ENCODE results near the gene ACTA1. TPM values are rescaled to one million over a fixed set of nuclear protein-coding genes. Genes with fewer than 3 reads are reported as not detected.

ACTA1 gene
- total and polyA plus RNA-seq, 9 of the 15 experiments (the other 6 are each of a cell fraction or from before 2014, with no cell fraction given) = 0.07 to 0.36 TPM; not detected in 7

DNA sequence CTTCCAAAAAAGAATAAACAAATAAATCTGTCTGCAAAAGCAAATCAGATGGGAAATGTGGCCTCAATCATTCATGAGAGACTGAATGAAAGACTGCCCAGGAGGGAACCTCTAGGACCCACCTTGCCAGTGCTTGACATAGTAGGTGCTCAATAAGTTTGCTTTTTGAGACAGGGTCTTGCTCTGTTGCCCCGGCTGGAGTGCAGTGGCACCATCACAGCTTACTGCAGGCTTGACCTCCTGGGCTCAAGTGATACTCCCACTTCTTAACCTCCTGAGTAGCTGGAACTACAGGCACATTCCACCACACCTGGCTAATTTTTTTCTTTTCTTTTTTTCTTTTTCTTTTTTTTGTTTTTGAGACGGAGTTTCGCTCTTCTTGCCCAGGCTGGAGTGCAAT lies 50.7 kb downstream of the ACTA1 start:
- no TSS peak for BruUV-seq (replicated peaks)
- intact Hi-C loops (cut with micrococcal nuclease) (loop anchor here (5.0 kb wide), 1 partner anchor 126 kb away; no protein-coding TSS in a partner anchor), in situ Hi-C loops (cut with MboI) (no loop called here)
- FAIRE-seq (no peak), DNase-seq (ENCODE audit: extremely low read depth in 1 of 4, low spot score in 3 of 4) (no peak), ATAC-seq (no peak)
- no peaks in the 10 kb centered on the region for H3K9me3 ChIP-seq (replicated peaks; ENCODE audit: control insufficient read depth, insufficient read depth, low read depth, low read length)
- 3% methylated on average over 3 of the region's 3 CpGs for WGBS (ENCODE audit: insufficient coverage, low coverage, missing lambda C conversion rate)
- ChIA-PET POLR2A (interaction anchor here (1.5 kb wide), 1 partner anchor 26 kb away, joined by 4 read pairs; no protein-coding TSS in a partner anchor), CTCF (ENCODE audit: low intra/inter-chr PET ratio) (no interaction called here)
- H3K27me3 ChIP-seq (ENCODE audit: control insufficient read depth in 2 of 2, insufficient read depth in 2 of 2, low read length in 2 of 2) = peaks cover 66 to 73% of the 10 kb centered on the region in 2 experiments
- no peaks in the 10 kb centered on the region for H3K79me2 ChIP-seq (ENCODE audit: control insufficient read depth, insufficient read depth, low read length)
- no peak overlapping the region for H2AFZ ChIP-seq (ENCODE audit: low read depth, low read length)
- H3K9ac ChIP-seq (ENCODE audit: insufficient read depth in 1 of 2, low read depth in 2 of 2, low read length in 2 of 2) = no peak overlapping the region
- H4K20me1 ChIP-seq (replicated peaks; ENCODE audit: control insufficient read depth, insufficient read depth, low read length) = peaks cover 2% of the 10 kb centered on the region; the same call in 1 of the 2 replicates
- no peaks in the 10 kb centered on the region for H3K4me1 ChIP-seq (replicated peaks in 1 of 2; ENCODE audit: control insufficient read depth in 2 of 2, insufficient read depth in 2 of 2, low read length in 2 of 2)
- no peaks in the 10 kb centered on the region for H3K36me3 ChIP-seq (ENCODE audit: control insufficient read depth, insufficient read depth, low read length)
- H3K4me3 ChIP-seq = no peak overlapping the region
- H3K27ac ChIP-seq (ENCODE audit: extremely low read depth, low read depth, low read length) = no peak overlapping the region
- no peak overlapping the region for H3K4me2 ChIP-seq (ENCODE audit: insufficient read depth, low read length)
- H3K9me1 ChIP-seq (ENCODE audit: control insufficient read depth, insufficient read depth, low read length) = no peaks in the 10 kb centered on the region
- TF ChIP-seq SMC3 (conservative IDR thresholded peaks at IDR 0.05; ENCODE audit: insufficient read depth, low read depth, low read length) (no peak), NCOA4 (IDR thresholded peaks at IDR 0.05; ENCODE audit: partially characterized antibody) (no peak), KDM1A (IDR thresholded peaks at IDR 0.05) (0 out of 4 replicates have a peak, but pooled peaks of 1 of the 2 experiments have one; percentile 7), KLF10 (CRISPR knock-in tag; IDR thresholded peaks at IDR 0.05) (no peak), CSDE1 (IDR thresholded peaks at IDR 0.05) (no peak), IFI16 (CRISPR knock-in tag; IDR thresholded peaks at IDR 0.05) (no peak), ZNF282 (CRISPR knock-in tag; IDR thresholded peaks at IDR 0.05) (no peak), BCOR (IDR thresholded peaks at IDR 0.05) (peak; percentile 44; the same call in 1 of the 2 replicates), PML (IDR thresholded peaks at IDR 0.05; ENCODE audit: low read length) (no peak), SRSF1 (IDR thresholded peaks at IDR 0.05; ENCODE audit: low read depth, low read length) (no peak), MYC (IDR thresholded peaks at IDR 0.05; ENCODE audit: low read depth, low read length) (no peak), MYC (CRISPR knock-in tag; IDR thresholded peaks at IDR 0.05; ENCODE audit: borderline replicate concordance, low read depth) (no peak), TCF7 (IDR thresholded peaks at IDR 0.05; ENCODE audit: borderline replicate concordance) (no peak), ZC3H8 (IDR thresholded peaks at IDR 0.05) (no peak), SIRT6 (IDR thresholded peaks at IDR 0.05; ENCODE audit: low read depth, low read length) (no peak), ELF1 (tag; IDR thresholded peaks at IDR 0.05) (no peak), KAT7 (CRISPR knock-in tag; IDR thresholded peaks at IDR 0.05; ENCODE audit: borderline replicate concordance) (no peak), RBM25 (IDR thresholded peaks at IDR 0.05; ENCODE audit: low read depth, low read length, severe bottlenecking) (peak; percentile 47), ZNF121 (CRISPR knock-in tag; conservative IDR thresholded peaks at IDR 0.05) (peak; percentile 94), FOXA3 (CRISPR knock-in tag; conservative IDR thresholded peaks at IDR 0.05 in 1 of 2, IDR thresholded peaks at IDR 0.05 in 1 of 2) (no peak), ZSCAN29 (IDR thresholded peaks at IDR 0.05) (no peak)
- TF ChIP-seq, protein P1, sequence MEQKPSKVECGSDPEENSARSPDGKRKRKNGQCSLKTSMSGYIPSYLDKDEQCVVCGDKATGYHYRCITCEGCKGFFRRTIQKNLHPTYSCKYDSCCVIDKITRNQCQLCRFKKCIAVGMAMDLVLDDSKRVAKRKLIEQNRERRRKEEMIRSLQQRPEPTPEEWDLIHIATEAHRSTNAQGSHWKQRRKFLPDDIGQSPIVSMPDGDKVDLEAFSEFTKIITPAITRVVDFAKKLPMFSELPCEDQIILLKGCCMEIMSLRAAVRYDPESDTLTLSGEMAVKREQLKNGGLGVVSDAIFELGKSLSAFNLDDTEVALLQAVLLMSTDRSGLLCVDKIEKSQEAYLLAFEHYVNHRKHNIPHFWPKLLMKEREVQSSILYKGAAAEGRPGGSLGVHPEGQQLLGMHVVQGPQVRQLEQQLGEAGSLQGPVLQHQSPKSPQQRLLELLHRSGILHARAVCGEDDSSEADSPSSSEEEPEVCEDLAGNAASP (IDR thresholded peaks at IDR 0.05) = no peak
- TF ChIP-seq, protein P2, sequence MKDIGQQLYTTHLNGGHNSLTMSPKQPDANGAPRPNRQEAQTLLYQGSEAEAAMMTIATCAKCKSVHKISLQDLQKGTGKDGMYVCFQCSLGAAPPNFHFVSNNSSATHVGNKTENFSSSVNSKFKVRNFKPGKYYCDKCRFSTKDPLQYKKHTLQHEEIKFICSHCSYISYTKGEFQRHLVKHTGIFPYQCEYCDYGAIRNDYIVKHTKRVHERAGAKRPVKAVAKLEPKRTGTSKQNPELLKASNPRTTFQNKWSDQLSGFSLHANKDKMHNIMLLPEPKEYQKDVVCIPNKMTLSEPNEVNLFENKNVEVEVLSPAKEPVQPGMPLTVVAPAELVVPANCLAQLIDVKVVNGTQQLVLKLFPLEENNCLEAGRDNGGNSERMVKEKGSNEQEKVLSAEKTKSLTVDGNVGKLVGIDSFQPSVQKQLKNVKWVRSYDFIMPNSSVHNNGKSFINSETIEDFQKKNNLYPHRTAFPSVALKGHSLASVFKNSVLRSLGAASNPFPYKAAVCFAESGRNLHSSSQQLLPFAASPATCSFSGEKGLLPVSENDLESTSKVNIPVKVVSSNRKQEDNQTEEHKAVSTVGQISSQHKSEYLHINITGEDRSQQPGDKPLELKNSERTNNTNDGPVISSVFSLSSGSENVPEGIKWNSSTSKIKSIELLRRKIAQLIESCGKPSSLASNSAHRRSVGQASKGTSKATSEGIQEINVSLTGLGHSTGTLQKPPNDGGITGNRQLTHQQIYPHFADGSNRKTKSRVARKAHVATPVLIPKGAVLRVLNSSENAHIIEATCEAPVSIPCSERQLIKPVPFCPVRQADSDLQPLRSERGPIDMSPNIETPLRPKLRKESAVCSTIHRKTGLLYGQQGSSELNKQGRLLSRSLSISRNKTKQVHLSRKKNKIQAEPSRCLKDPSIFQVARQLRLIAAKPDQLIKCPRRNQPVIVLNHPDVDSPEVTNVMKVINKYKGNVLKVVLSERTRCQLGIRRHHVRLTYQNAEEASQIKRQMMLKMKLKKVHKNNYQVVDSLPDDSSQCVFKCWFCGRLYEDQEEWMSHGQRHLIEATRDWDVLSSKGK (CRISPR knock-in tag; IDR thresholded peaks at IDR 0.05) = no peak

All from K562 (cell line).